Neural cell (in vitro differentiated cells): ENCODE data around the gene FNDC11.

ENCODE experiments used
- CTCF ChIP-seq: fragments of 450-650 bp; IDR thresholded peaks from 2 replicates; pipeline ENCODE4 v1.5.1; 2014; ENCODE audit warnings: antibody characterized with exemption, mild to moderate bottlenecking, moderate library complexity; ENCODE audit not compliant: poor library complexity, severe bottlenecking
- RAD21 ChIP-seq: fragments of 450-650 bp; conservative IDR thresholded peaks from 2 replicates; pipeline ENCODE4 v1.6.1; 2014; ENCODE audit warnings: antibody characterized with exemption, mild to moderate bottlenecking, moderate library complexity

- TF ChIP-seq CTCF (peak; percentile 34), RAD21 (peak; percentile 51)
Observed at GRCh38 chr20:63520934-63521601, 32.9 kb upstream of the FNDC11 start.
